OCI-LY7 (cell line): ENCODE data around the gene DDX28.

Experiments used
- EZH2phosphoT487 ChIP-seq: fragments of 200-600 bp; sonication (generic); IDR thresholded peaks from 2 replicates; pipeline ENCODE4 v1.6.1; 2018; ENCODE audit warnings: low read depth, borderline replicate concordance, mild to moderate bottlenecking, mixed run types, antibody characterized with exemption, low read length, moderate library complexity, mixed read lengths
- TF ChIP-seq, protein P1 (sequence below): fragments of 200-600 bp; sonication (generic); conservative IDR thresholded peaks from 2 replicates; pipeline ENCODE4 v1.5.1; 2014; ENCODE audit warnings: mild to moderate bottlenecking, antibody characterized with exemption, low read length, moderate library complexity, mixed read lengths

DNA sequence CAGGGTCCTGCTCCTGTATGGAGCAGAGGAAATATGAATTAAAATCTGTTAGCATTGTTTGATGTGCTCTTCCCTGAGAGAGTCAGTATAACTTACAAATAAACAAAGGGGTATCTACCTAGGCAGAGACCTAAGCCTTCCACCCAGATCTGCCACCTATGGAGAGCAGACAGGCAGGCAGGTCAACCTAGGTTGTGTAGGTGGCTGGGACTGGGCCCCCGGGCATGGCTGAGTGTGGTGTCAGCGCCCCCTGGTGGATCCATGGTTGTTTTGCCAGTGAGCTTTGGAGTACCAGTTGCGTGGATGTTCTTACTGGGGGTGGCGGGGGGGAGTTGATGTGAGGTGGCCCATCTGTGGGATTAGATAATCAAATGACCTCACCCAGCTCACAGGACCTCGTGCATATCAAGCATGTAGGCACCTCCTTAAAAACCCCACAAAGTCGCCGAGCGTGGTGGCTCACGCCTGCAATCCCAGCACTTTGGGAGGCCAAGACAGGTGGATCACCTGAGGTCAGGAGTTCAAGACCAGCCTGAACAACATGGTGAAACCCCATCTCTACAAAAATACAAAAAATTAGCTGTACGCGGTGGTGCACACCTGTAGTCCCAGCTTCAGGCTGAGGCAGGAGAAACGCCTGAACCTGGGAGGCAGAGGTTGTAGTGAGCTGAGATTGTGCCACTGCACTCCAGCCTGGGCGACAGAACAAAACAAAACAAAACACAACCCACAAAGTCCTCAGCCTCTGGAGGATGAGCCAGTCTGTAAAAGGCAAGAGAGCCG, 17.7 kb upstream of the DDX28 start:
- TF ChIP-seq, protein P1, sequence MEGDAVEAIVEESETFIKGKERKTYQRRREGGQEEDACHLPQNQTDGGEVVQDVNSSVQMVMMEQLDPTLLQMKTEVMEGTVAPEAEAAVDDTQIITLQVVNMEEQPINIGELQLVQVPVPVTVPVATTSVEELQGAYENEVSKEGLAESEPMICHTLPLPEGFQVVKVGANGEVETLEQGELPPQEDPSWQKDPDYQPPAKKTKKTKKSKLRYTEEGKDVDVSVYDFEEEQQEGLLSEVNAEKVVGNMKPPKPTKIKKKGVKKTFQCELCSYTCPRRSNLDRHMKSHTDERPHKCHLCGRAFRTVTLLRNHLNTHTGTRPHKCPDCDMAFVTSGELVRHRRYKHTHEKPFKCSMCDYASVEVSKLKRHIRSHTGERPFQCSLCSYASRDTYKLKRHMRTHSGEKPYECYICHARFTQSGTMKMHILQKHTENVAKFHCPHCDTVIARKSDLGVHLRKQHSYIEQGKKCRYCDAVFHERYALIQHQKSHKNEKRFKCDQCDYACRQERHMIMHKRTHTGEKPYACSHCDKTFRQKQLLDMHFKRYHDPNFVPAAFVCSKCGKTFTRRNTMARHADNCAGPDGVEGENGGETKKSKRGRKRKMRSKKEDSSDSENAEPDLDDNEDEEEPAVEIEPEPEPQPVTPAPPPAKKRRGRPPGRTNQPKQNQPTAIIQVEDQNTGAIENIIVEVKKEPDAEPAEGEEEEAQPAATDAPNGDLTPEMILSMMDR: peak; percentile 97
- no peak for TF ChIP-seq EZH2phosphoT487
